Choroid plexus epithelial cell (primary cell): ENCODE results near the gene PLA2G2E.
"Not testable (repeated sequence)": the region's sequence is repeated elsewhere in the genome, so short reads cannot be mapped to it uniquely, and the experiment has no call there.

Experiments used
- DNase-seq: peaks from one replicate; pipeline ENCODE4 v3.0.0-alpha.2; 2010; ENCODE audit warnings: low read depth
- H3K4me3 ChIP-seq: 2 replicates; pipeline ENCODE4 v1.5.1; 2011; ENCODE audit warnings: low read depth, mild to moderate bottlenecking, control low read depth, low read length, moderate library complexity
- TF ChIP-seq, protein P1 (sequence below): conservative IDR thresholded peaks from 2 replicates; pipeline ENCODE4 v1.5.1; 2011; ENCODE audit warnings: low read depth, mild to moderate bottlenecking, control low read depth, inconsistent platforms, low read length, moderate library complexity

PLA2G2E gene

GRCh38 chr1:19934336-19934735, 10.9 kb upstream of the PLA2G2E start:
- TF ChIP-seq, protein P1, sequence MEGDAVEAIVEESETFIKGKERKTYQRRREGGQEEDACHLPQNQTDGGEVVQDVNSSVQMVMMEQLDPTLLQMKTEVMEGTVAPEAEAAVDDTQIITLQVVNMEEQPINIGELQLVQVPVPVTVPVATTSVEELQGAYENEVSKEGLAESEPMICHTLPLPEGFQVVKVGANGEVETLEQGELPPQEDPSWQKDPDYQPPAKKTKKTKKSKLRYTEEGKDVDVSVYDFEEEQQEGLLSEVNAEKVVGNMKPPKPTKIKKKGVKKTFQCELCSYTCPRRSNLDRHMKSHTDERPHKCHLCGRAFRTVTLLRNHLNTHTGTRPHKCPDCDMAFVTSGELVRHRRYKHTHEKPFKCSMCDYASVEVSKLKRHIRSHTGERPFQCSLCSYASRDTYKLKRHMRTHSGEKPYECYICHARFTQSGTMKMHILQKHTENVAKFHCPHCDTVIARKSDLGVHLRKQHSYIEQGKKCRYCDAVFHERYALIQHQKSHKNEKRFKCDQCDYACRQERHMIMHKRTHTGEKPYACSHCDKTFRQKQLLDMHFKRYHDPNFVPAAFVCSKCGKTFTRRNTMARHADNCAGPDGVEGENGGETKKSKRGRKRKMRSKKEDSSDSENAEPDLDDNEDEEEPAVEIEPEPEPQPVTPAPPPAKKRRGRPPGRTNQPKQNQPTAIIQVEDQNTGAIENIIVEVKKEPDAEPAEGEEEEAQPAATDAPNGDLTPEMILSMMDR: no peak
- H3K4me3 ChIP-seq: no peak overlapping the region
- DNase-seq: no peak

- DNase-seq: no peak
- TF ChIP-seq, protein P1: no peak
- no peak overlapping the region for H3K4me3 ChIP-seq
Measured at GRCh38 chr1:19932866-19933265, 9.4 kb upstream of the PLA2G2E start.

DNA sequence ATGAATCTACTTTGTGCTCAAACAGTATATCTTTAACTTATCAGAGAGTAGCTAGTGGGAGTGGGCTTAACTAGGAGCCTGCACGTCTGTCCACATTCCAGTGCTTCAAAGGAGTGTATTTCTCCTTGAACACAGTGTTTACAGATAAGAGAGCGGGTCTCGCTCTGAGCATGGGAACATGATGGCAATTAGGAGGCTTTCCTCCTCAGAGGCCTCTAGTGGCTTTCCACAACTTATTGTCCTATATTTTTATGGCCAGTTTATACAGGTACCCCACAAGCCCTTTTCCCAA, 3.7 kb upstream of the PLA2G2E start:
- DNase-seq, H3K4me3 ChIP-seq: not testable (repeated sequence)

DNA sequence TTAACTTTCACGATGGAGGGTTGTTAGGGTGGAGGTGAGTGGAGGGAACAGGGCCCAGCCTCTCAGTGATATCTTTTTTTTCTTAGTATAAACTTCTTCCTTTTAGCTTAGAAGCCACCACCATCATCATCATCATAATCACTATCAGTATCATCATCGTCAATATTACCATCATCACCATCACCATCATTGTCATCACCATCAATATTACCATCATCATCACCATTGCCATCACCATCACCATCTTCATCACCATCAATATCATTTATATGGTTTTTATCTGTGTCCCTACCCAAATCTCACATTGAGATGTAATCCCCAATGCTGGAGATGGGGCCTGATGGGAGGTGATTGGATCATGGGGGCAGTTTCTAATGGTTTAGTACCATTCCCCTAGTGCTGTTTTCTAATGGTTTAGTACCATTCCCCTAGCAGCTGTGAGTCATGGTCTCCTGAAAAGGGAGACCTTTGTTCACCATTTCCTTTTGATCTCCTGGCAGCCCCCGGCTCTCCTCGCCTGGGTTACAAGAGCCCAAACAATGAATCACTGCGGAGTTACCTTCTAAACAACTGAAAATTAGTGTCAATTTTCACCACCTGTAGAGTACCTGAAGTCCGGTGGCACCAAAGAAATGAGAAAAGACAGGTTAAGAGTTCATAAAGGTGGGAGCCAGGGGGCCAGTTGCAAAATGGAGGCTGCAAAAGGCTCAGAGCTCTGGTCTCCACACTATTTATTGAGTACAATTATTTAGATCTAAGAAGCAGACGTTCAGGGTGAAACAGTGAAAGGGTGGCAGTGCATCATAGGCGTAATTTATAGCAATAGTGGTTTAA, 3.1 kb upstream of the PLA2G2E start:
- DNase-seq: no peak
- H3K4me3 ChIP-seq: no peak overlapping the region
- TF ChIP-seq, protein P1: no peak

DNA sequence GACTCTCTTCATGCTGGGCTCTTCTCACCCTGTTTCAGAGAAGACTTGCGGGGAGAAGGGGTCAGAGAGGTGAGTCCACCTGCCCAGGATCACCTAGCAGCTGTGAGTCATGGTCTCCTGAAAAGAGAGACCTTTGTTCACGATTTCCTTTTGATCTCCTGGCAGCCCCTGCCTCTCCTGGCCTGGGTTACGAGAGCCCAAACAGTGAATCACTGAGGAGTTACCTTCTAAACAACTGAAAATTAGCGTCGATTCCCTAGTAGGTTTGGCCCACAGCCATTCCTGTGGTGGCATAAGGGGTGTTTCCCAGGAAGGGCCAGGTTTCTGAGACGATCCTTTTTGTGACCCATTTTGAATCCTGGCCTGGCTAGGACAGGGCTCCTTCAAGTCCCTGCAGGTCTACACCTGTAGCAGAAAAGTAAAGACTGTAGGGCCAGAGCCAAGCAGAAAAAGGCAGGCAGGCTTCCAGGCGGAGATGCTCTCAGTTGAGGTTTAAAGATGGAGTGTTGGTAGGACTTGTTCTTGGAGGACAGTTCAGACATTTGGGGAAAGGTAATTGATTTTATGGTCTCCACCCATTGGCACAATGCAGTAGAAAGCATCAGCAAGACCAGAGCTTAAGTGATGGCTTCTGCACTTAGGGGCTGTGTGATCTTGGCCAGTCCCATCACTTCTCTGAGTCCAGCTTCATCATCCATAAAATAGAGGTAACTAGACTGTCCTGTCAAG, 2.1 kb upstream of the PLA2G2E start:
- no peak for DNase-seq

GRCh38 chr1:19923953-19924346, 533 bp upstream of the PLA2G2E start:
- TF ChIP-seq, protein P1: no peak
- no peak for DNase-seq

More for the DNA sequence above, 2.1 kb upstream of the PLA2G2E start:
- no peak overlapping the region for H3K4me3 ChIP-seq
- TF ChIP-seq, protein P1: no peak

DNA sequence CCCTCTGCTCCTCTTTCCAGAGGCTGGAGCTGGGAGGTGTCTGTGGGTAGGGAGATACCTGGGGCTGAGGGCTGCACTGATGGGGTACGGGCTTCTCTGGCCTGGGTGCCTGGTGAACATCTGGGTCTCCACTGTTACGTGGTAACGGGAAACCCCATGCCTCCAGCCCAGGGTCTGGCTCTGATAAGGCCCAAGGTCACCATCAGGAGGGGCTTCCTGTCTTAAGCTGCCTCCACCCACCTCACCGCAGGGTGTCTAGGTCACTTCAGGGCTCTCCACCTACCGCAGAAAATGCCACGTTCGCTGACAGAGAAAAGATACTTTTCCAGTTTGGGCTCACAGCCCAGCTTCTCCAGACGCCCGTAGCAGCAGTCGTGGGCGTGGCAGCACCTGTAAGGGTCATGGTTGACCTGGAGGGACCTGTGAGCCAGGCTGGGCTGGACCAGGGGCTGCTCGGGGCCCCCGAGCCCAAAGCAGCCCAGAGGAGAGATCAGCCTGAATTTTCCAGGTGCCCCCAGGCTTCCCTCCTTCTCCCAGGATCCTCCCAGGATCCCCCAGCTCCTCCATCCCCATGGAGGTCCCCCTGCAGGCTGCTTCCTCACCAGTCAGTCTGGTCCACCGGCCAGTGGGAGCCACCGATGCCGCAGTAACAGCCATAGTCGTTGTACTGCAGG, 1.3 kb downstream of the PLA2G2E start:
- H3K4me3 ChIP-seq: no peak overlapping the region
- TF ChIP-seq, protein P1: no peak
- no peak for DNase-seq

More at GRCh38 chr1:19923953-19924346, 533 bp upstream of the PLA2G2E start:
- H3K4me3 ChIP-seq: no peak overlapping the region
